Colonic mucosa (tissue), 4 donors: Measurements from ENCODE around the gene CFAP299. TPM values are rescaled to one million over a fixed set of nuclear protein-coding genes. Genes with fewer than 3 reads are reported as not detected.

Experiments
- DNase-seq: peaks from one replicate; pipeline ENCODE4 v3.0.0-alpha.2; 2020
- H3K27ac ChIP-seq: fragments of 200-600 bp; one replicate; pipeline ENCODE4 v1.8.0; 2021
- H3K27me3 ChIP-seq: fragments of 200-600 bp; one replicate; pipeline ENCODE4 v1.8.0; 2021
- H3K36me3 ChIP-seq: fragments of 200-600 bp; one replicate; pipeline ENCODE4 v1.8.0; 2021
- H3K4me1 ChIP-seq: fragments of 200-600 bp; one replicate; pipeline ENCODE4 v1.8.0; 2021; ENCODE audit warnings: mild to moderate bottlenecking
- H3K4me3 ChIP-seq: fragments of 200-600 bp; one replicate; pipeline ENCODE4 v1.8.0; 2021
- H3K9ac ChIP-seq, 2 donors: one replicate each; pipeline ENCODE4 v1.7.0; 2013; ENCODE audit warnings: control low read depth in 2 of 2, low read depth in 2 of 2, low read length in 2 of 2
- H3K9me3 ChIP-seq: fragments of 200-600 bp; one replicate; pipeline ENCODE4 v1.8.0; 2021
- CTCF ChIP-seq: fragments of 200-600 bp; IDR thresholded peaks from one replicate; pipeline ENCODE4 v1.8.0; 2022; ENCODE audit warnings: antibody characterized with exemption, mild to moderate bottlenecking
- intact Hi-C: fragments of 100-400 bp; cut with DNase I; formaldehyde crosslinking; loops from one replicate; pipeline ENCODE4 v1.14.1; 2022
- total RNA-seq, 2 donors: library from RNA; stranded (reverse); fragmentation: NEBNext Ultra II Directional in 1 of 2; extraction: Animal tissue kit (Norgen Biotek cat#: 25700) in 1 of 2; gene quantifications; one replicate each; pipeline ENCODE4 v1.2.1, GENCODE V29; 2021
- donor health status: healthy.
- donor health status: DM: no; HTN: no; CAD: no.
- donor health status: DM: no; HTN: no; CAD: no.

Gene CFAP299
- total RNA-seq, 2 donors from 2014 or later, result not detected

- no peak for TF ChIP-seq CTCF
- H3K4me3 ChIP-seq, result no peak overlapping the region
- intact Hi-C loops, result no loop called here
- no peak overlapping the region for H3K27ac ChIP-seq
- no peaks in the 10 kb centered on the region for H3K9me3 ChIP-seq
- no peaks in the 10 kb centered on the region for H3K36me3 ChIP-seq
- H3K9ac ChIP-seq, result no peak overlapping the region
- no peaks in the 10 kb centered on the region for H3K27me3 ChIP-seq
- H3K4me1 ChIP-seq, result no peaks in the 10 kb centered on the region
- DNase-seq, result no peak
These were observed 613.5 kb downstream of the CFAP299 start for GRCh38 chr4:80948995-80949394.

- TF ChIP-seq CTCF, result no peak
- no peak overlapping the region for H3K4me3 ChIP-seq
- no peaks in the 10 kb centered on the region for H3K27me3 ChIP-seq
- no peaks in the 10 kb centered on the region for H3K9me3 ChIP-seq
- H3K4me1 ChIP-seq, result no peaks in the 10 kb centered on the region
- no peaks in the 10 kb centered on the region for H3K36me3 ChIP-seq
- H3K27ac ChIP-seq, result no peak overlapping the region
- DNase-seq, result no peak
- no peak overlapping the region for H3K9ac ChIP-seq
- intact Hi-C loops, result no loop called here
These were observed 620.9 kb downstream of the CFAP299 start for GRCh38 chr4:80956421-80956820.

GRCh38 chr4:80963051-80963450 lies 627.5 kb downstream of the CFAP299 start:
- no peaks in the 10 kb centered on the region for H3K9me3 ChIP-seq
- H3K9ac ChIP-seq, result no peak overlapping the region
- TF ChIP-seq CTCF, result no peak
- no peaks in the 10 kb centered on the region for H3K4me1 ChIP-seq
- H3K4me3 ChIP-seq, result no peak overlapping the region
- H3K36me3 ChIP-seq, result no peaks in the 10 kb centered on the region
- DNase-seq, result no peak
- H3K27me3 ChIP-seq, result no peaks in the 10 kb centered on the region
- H3K27ac ChIP-seq, result no peak overlapping the region
- intact Hi-C loops, result no loop called here

GRCh38 chr4:80967346-80967745 lies 631.8 kb downstream of the CFAP299 start:
- no peak overlapping the region for H3K4me3 ChIP-seq
- no peak overlapping the region for H3K27ac ChIP-seq
- no peaks in the 10 kb centered on the region for H3K36me3 ChIP-seq
- intact Hi-C loops, result no loop called here
- H3K27me3 ChIP-seq, result no peaks in the 10 kb centered on the region
- no peak for TF ChIP-seq CTCF
- H3K9ac ChIP-seq, result no peak overlapping the region
- H3K4me1 ChIP-seq, result no peaks in the 10 kb centered on the region
- no peaks in the 10 kb centered on the region for H3K9me3 ChIP-seq
- no peak for DNase-seq

GRCh38 chr4:80980239-80980638 lies 644.7 kb downstream of the CFAP299 start:
- TF ChIP-seq CTCF, result no peak
- intact Hi-C loops, result no loop called here

GRCh38 chr4:80986011-80986410 lies 650.5 kb downstream of the CFAP299 start:
- DNase-seq, result no peak
- Histone ChIP-seq H3K4me3 (no peak overlapping the region), H3K27ac (no peak overlapping the region), H3K27me3 (no peaks in the 10 kb centered on the region), H3K9ac (no peak overlapping the region), H3K9me3 (no peaks in the 10 kb centered on the region), H3K36me3 (no peaks in the 10 kb centered on the region), H3K4me1 (no peaks in the 10 kb centered on the region)
- intact Hi-C loops, result no loop called here
- TF ChIP-seq CTCF, result no peak

More at GRCh38 chr4:80980239-80980638, 644.7 kb downstream of the CFAP299 start:
- Histone ChIP-seq H3K36me3 (no peaks in the 10 kb centered on the region), H3K9ac (no peak overlapping the region), H3K4me3 (no peak overlapping the region), H3K27me3 (no peaks in the 10 kb centered on the region), H3K9me3 (no peaks in the 10 kb centered on the region), H3K4me1 (no peaks in the 10 kb centered on the region), H3K27ac (no peak overlapping the region)
- no peak for DNase-seq
